ENCODE data around the gene RIOK1. TPM values are rescaled to one million over a fixed set of nuclear protein-coding genes. Genes with fewer than 3 reads are reported as not detected.
A peak's percentile ranks its signal among the peaks of the same experiment; 100 is the strongest.
"Not testable (repeated sequence)": the region's sequence is repeated elsewhere in the genome, so short reads cannot be mapped to it uniquely, and the experiment has no call there.

The RIOK1 gene
- total RNA-seq, 1 experiment from 2014 or later: 16.9 TPM

DNA sequence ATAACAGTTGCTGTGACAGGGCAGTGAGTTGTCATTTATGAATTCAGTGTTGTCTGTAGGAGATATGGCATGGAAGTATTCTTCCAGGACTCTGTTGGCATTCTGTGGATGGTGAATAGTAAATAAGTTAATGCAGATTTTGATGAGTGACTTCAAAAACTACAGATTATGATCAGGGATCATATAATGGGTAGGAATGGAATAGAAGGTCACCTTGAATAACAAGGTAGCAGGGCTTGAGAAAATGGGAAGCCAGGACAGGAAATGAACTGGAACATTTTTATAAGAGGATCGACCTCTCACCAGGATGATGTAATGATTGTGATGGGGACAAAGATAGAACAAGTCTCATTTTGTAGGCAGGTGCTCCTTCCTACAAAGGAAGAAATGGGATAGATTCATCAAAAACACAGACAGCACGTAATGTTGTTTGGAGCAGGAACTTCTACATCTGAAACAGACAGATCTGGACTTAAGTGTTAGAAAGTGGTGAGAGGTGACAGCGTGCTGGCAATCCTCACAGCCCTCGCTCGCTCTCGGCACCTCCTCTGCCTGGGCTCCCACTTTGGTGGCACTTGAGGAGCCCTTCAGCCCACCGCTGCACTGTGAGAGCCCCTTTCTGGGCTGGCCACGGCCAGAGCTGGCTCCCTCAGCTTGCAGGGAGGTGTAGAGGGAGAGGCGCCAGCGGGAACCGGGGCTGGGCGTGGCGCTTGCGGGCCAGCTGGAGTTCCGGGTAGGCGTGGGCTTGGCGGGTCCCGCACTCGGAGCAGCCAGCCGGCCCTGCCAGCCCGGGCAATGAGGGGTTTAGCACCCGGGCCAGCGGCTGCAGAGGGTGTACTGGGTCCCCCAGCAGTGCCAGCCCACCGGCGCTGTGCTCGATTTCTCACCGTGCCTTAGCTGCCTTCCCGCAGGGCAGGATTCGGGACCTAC lies 45.8 kb upstream of the RIOK1 start:
- H3K79me2 ChIP-seq (ENCODE audit: low read depth): peaks cover 3% of the 10 kb centered on the region; the same call in 1 of the 2 replicates
- H3K4me2 ChIP-seq: no peak overlapping the region
- no peak overlapping the region for H3K4me3 ChIP-seq
- no peak for DNase-seq
- POLR2A ChIA-PET (ENCODE audit: unreplicated experiment): no interaction called here
- peaks cover 11% of the 10 kb centered on the region; the same call in 1 of the 2 replicates for H3K9me3 ChIP-seq (ENCODE audit: insufficient read depth, low read depth)
- BruUV-seq (replicated peaks): no TSS peak
- H3K9me2 ChIP-seq (ENCODE audit: insufficient read depth): no peaks in the 10 kb centered on the region
- CTCF ChIA-PET: no interaction called here
- TF ChIP-seq, protein P1, sequence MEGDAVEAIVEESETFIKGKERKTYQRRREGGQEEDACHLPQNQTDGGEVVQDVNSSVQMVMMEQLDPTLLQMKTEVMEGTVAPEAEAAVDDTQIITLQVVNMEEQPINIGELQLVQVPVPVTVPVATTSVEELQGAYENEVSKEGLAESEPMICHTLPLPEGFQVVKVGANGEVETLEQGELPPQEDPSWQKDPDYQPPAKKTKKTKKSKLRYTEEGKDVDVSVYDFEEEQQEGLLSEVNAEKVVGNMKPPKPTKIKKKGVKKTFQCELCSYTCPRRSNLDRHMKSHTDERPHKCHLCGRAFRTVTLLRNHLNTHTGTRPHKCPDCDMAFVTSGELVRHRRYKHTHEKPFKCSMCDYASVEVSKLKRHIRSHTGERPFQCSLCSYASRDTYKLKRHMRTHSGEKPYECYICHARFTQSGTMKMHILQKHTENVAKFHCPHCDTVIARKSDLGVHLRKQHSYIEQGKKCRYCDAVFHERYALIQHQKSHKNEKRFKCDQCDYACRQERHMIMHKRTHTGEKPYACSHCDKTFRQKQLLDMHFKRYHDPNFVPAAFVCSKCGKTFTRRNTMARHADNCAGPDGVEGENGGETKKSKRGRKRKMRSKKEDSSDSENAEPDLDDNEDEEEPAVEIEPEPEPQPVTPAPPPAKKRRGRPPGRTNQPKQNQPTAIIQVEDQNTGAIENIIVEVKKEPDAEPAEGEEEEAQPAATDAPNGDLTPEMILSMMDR (conservative IDR thresholded peaks at IDR 0.05): no peak
- no peak for TF ChIP-seq EZH2 (IDR thresholded peaks at IDR 0.05; ENCODE audit: low read depth)
- no peaks in the 10 kb centered on the region for H4K20me1 ChIP-seq (ENCODE audit: insufficient read depth)
- peaks cover 26% of the 10 kb centered on the region for H3K4me1 ChIP-seq (replicated peaks; ENCODE audit: insufficient read depth)
- peaks cover 12% of the 10 kb centered on the region; the same call in 1 of the 2 replicates for H3F3A ChIP-seq (ENCODE audit: insufficient read depth, low read depth)
- intact Hi-C loops (cut with micrococcal nuclease; ENCODE audit: unreplicated experiment): no loop called here
- H2AFZ ChIP-seq: no peak overlapping the region
- no peak overlapping the region for H3K27ac ChIP-seq
- no peaks in the 10 kb centered on the region for H3K36me3 ChIP-seq (ENCODE audit: low read depth)
- no peaks in the 10 kb centered on the region for H3K27me3 ChIP-seq (ENCODE audit: insufficient read depth, low read depth)

DNA sequence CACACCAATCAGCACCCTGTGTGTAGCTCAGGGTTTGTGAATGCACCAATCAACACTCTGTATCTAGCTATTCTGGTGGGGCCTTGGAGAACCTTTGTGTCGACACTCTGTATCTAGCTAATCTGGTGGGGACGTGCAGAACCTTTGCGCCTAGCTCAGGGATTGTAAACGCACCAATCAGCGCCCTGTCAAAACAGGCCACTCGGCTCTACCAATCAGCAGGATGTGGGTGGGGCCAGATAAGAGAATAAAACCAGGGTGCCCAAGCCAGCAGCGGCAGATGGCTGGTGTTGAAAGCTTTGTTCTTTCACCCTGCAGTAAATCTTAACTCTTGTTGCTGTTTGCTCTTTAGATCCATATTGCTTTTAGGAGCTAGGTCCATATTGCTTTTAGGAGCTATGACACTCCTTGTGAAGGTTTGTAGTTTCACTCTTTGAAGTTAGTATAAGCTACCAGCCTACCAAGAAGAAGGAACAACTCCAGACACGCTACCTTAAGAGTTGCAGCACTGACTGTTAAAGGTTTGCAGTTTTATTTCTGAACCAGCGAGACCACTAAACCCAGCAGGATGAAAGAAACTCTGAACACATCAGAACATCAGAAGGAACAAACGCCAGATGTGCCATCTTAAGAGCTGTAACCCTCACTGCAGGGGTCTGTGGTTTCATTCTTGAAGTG lies 44.7 kb upstream of the RIOK1 start:
- intact Hi-C loops (cut with micrococcal nuclease; ENCODE audit: unreplicated experiment); BruUV-seq (replicated peaks); H3K27ac ChIP-seq; H3K27me3 ChIP-seq (ENCODE audit: insufficient read depth, low read depth); H2AFZ ChIP-seq; H3K4me2 ChIP-seq; CTCF ChIA-PET; DNase-seq; H3K4me3 ChIP-seq; H3K36me3 ChIP-seq (ENCODE audit: low read depth); H3K9me2 ChIP-seq (ENCODE audit: insufficient read depth); H3K79me2 ChIP-seq (ENCODE audit: low read depth); H4K20me1 ChIP-seq (ENCODE audit: insufficient read depth): not testable (repeated sequence)
- Histone ChIP-seq H3K4me1 (replicated peaks; ENCODE audit: insufficient read depth) (peaks cover 28% of the 10 kb centered on the region), H3K9me3 (ENCODE audit: insufficient read depth, low read depth) (peaks cover 11% of the 10 kb centered on the region; the same call in 1 of the 2 replicates), H3F3A (ENCODE audit: insufficient read depth, low read depth) (peaks cover 12% of the 10 kb centered on the region; the same call in 1 of the 2 replicates)
- POLR2A ChIA-PET (ENCODE audit: unreplicated experiment): interaction anchor here (0.6 kb wide), 1 partner anchor 222 kb away, joined by 4 read pairs; no protein-coding TSS in a partner anchor

DNA sequence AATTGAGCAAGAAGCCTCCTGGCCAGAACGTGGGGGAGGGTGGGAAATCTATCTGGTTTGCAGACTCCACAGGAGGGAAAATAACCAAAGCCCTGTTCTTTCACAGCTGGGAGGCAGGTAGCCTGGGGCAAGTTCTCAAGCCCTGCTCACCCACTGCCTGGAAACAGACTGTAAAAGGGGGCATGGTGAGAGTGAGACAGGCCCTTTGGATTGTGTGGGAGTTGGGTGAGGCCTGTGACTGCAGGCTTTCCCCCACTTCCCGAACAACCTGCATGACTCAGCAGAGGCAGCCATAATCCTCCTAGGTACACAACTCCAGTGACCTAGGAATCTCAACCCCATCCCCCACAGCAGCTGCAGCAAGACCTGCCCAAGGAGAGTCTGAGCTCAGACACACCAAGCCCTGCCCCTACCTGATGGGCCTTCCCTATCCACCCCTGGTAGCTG lies 42.0 kb upstream of the RIOK1 start:
- POLR2A ChIA-PET (ENCODE audit: unreplicated experiment): interaction anchor here (0.7 to 1.3 kb wide), 2 partner anchors 20 to 42 kb away, joined by 3 to 7 read pairs; partner anchors contain the start of genes CAGE1 and RIOK1
- H4K20me1 ChIP-seq (ENCODE audit: insufficient read depth); H3K27me3 ChIP-seq (ENCODE audit: insufficient read depth, low read depth); CTCF ChIA-PET; H3K36me3 ChIP-seq (ENCODE audit: low read depth); H3K9me2 ChIP-seq (ENCODE audit: insufficient read depth); H2AFZ ChIP-seq; BruUV-seq (replicated peaks); H3K9me3 ChIP-seq (ENCODE audit: insufficient read depth, low read depth); H3K4me3 ChIP-seq; H3K79me2 ChIP-seq (ENCODE audit: low read depth): not testable (repeated sequence)
- Histone ChIP-seq H3K27ac (peak overlapping the region; percentile 98), H3F3A (ENCODE audit: insufficient read depth, low read depth) (peaks cover 12% of the 10 kb centered on the region; the same call in 1 of the 2 replicates), H3K4me1 (replicated peaks; ENCODE audit: insufficient read depth) (peaks cover 26% of the 10 kb centered on the region), H3K4me2 (peak overlapping the region; percentile 61)
- peak; percentile 76 to 91 for DNase-seq
- intact Hi-C loops (cut with micrococcal nuclease; ENCODE audit: unreplicated experiment): loop anchor here (1.0 to 2.0 kb wide), 2 partner anchors 34 to 41 kb away; partner anchors contain the start of genes CAGE1, RIOK1 and SSR1

- H3K4me1 ChIP-seq (replicated peaks; ENCODE audit: insufficient read depth): peaks cover 22% of the 10 kb centered on the region
- peaks cover 12% of the 10 kb centered on the region; the same call in 1 of the 2 replicates for H3F3A ChIP-seq (ENCODE audit: insufficient read depth, low read depth)
- H3K27ac ChIP-seq; BruUV-seq (replicated peaks); DNase-seq; H3K36me3 ChIP-seq (ENCODE audit: low read depth); H3K4me3 ChIP-seq; POLR2A ChIA-PET (ENCODE audit: unreplicated experiment); CTCF ChIA-PET; H3K27me3 ChIP-seq (ENCODE audit: insufficient read depth, low read depth); H3K4me2 ChIP-seq; intact Hi-C loops (cut with micrococcal nuclease; ENCODE audit: unreplicated experiment); H4K20me1 ChIP-seq (ENCODE audit: insufficient read depth); H3K9me3 ChIP-seq (ENCODE audit: insufficient read depth, low read depth); H3K79me2 ChIP-seq (ENCODE audit: low read depth); H2AFZ ChIP-seq; H3K9me2 ChIP-seq (ENCODE audit: insufficient read depth): not testable (repeated sequence)
Observed at GRCh38 chr6:7350591-7350990, 39.0 kb upstream of the RIOK1 start.

- H3K79me2 ChIP-seq (ENCODE audit: low read depth); H3K9me3 ChIP-seq (ENCODE audit: insufficient read depth, low read depth); BruUV-seq (replicated peaks); intact Hi-C loops (cut with micrococcal nuclease; ENCODE audit: unreplicated experiment); POLR2A ChIA-PET (ENCODE audit: unreplicated experiment); H4K20me1 ChIP-seq (ENCODE audit: insufficient read depth); H2AFZ ChIP-seq; H3F3A ChIP-seq (ENCODE audit: insufficient read depth, low read depth); H3K4me3 ChIP-seq; H3K27ac ChIP-seq; H3K9me2 ChIP-seq (ENCODE audit: insufficient read depth); H3K4me2 ChIP-seq; DNase-seq; H3K36me3 ChIP-seq (ENCODE audit: low read depth); H3K27me3 ChIP-seq (ENCODE audit: insufficient read depth, low read depth): not testable (repeated sequence)
- peaks cover 18% of the 10 kb centered on the region for H3K4me1 ChIP-seq (replicated peaks; ENCODE audit: insufficient read depth)
- CTCF ChIA-PET: interaction anchor here (0.7 kb wide), 1 partner anchor 23 kb away, joined by 15 read pairs; no protein-coding TSS in a partner anchor
Observed at GRCh38 chr6:7351916-7352315, 37.7 kb upstream of the RIOK1 start.
